K562 (cell line): ENCODE results near the gene NPIPB2. TPM values are rescaled to one million over a fixed set of nuclear protein-coding genes. Genes with fewer than 3 reads are reported as not detected.

Source experiments
- CBFA2T2 ChIP-seq: fragments of 450-650 bp; conservative IDR thresholded peaks from 2 replicates; pipeline ENCODE4 v1.6.1; 2017; ENCODE audit warnings: mild to moderate bottlenecking
- CBFA2T3 ChIP-seq: fragments of 450-650 bp; IDR thresholded peaks from 2 replicates; pipeline ENCODE4 v1.6.1; 2017
- FOXP1 ChIP-seq: sonication (generic); formaldehyde crosslinking; IDR thresholded peaks from 2 replicates; pipeline ENCODE4 v1.8.0; 2022; ENCODE audit warnings: mild to moderate bottlenecking, missing genetic modification reagents
- GABPB1 ChIP-seq: sonication (generic); formaldehyde crosslinking; IDR thresholded peaks from 2 replicates; pipeline ENCODE4 v1.8.0; 2022; ENCODE audit warnings: mild to moderate bottlenecking, missing genetic modification reagents
- HDGF ChIP-seq: fragments of 450-650 bp; IDR thresholded peaks from 2 replicates; pipeline ENCODE4 v1.6.1; 2016
- HMGXB4 ChIP-seq: sonication (generic); formaldehyde crosslinking; IDR thresholded peaks from 2 replicates; pipeline ENCODE4 v1.8.1; 2023; ENCODE audit warnings: mild to moderate bottlenecking, missing genetic modification reagents
- MAFK ChIP-seq: IDR thresholded peaks from 2 replicates; pipeline ENCODE4 v1.6.1; 2011; ENCODE audit warnings: low read length, improper control_type of control experiment
- MXI1 ChIP-seq: IDR thresholded peaks from 2 replicates; pipeline ENCODE4 v1.6.1; 2011; ENCODE audit warnings: low read depth, mild to moderate bottlenecking, improper control_type of control experiment, low read length
- NCOR1 ChIP-seq: fragments of 450-650 bp; IDR thresholded peaks from 2 replicates; pipeline ENCODE4 v1.6.1; 2016; ENCODE audit warnings: mild to moderate bottlenecking, moderate library complexity
- NFATC3 ChIP-seq: fragments of 450-650 bp; IDR thresholded peaks from 2 replicates; pipeline ENCODE4 v1.6.1; 2017; ENCODE audit warnings: mild to moderate bottlenecking
- NFIC ChIP-seq: fragments of 450-650 bp; IDR thresholded peaks from 2 replicates; pipeline ENCODE4 v1.6.1; 2017; ENCODE audit warnings: mild to moderate bottlenecking, inconsistent platforms
- NFYB ChIP-seq: IDR thresholded peaks from 2 replicates; pipeline ENCODE4 v1.6.1; 2011; ENCODE audit warnings: mild to moderate bottlenecking, moderate library complexity; ENCODE audit not compliant: insufficient read length; ENCODE audit errors: extremely low read depth
- POLR2G ChIP-seq: fragments of 200-400 bp; formaldehyde crosslinking; IDR thresholded peaks from 2 replicates; pipeline ENCODE4 v1.6.1; 2017; ENCODE audit warnings: low read depth, mild to moderate bottlenecking, antibody characterized with exemption, low read length, moderate library complexity
- POLR2H ChIP-seq: IDR thresholded peaks from 2 replicates; pipeline ENCODE4 v1.6.1; 2016; ENCODE audit warnings: missing genetic modification characterization, low read depth, mild to moderate bottlenecking, control low read depth, missing compliant biosample characterization, moderate library complexity
- PRMT5 ChIP-seq: sonication (generic); formaldehyde crosslinking; IDR thresholded peaks from 2 replicates; pipeline ENCODE4 v1.5.0; 2020; ENCODE audit warnings: missing genetic modification reagents
- SRSF1 ChIP-seq: fragments of 200-400 bp; formaldehyde crosslinking; IDR thresholded peaks from 2 replicates; pipeline ENCODE4 v1.6.1; 2017; ENCODE audit warnings: mild to moderate bottlenecking, low read depth, low read length, moderate library complexity
- TAF1 ChIP-seq: IDR thresholded peaks from 2 replicates; pipeline ENCODE4 v1.6.1; 2011; ENCODE audit warnings: mild to moderate bottlenecking, low read length, moderate library complexity; ENCODE audit not compliant: insufficient read depth, control insufficient read depth, severe bottlenecking; ENCODE audit errors: extremely low read depth
- TEAD1 ChIP-seq, 2 experiments: fragments of 450-650 bp in 1 of 2; sonication (generic) in 1 of 2; formaldehyde crosslinking; IDR thresholded peaks; 2 replicates each; pipeline versions ENCODE4 v1.4.0 to v1.8.0; 2020 to 2022; ENCODE audit warnings: mild to moderate bottlenecking in 2 of 2, missing genetic modification reagents in 1 of 2
- TEAD4 ChIP-seq, 2 experiments: sonication (generic) in 1 of 2; formaldehyde crosslinking in 1 of 2; IDR thresholded peaks; 2 replicates each; pipeline versions ENCODE4 v1.6.1 to v1.8.0; 2012 to 2022; ENCODE audit warnings: borderline replicate concordance in 1 of 2, inconsistent platforms in 1 of 2, low read length in 1 of 2, mild to moderate bottlenecking in 1 of 2, missing genetic modification reagents in 1 of 2
- ZC3H8 ChIP-seq: fragments of 450-650 bp; IDR thresholded peaks from 2 replicates; pipeline ENCODE4 v1.6.1; 2017
- ZNF146 ChIP-seq: IDR thresholded peaks from one replicate; pipeline ENCODE4 v1.6.1; 2018; ENCODE audit warnings: missing compliant biosample characterization; ENCODE audit not compliant: unreplicated experiment
- ZNF311 ChIP-seq: fragments of 250-450 bp; sonication (Bioruptor Pico); IDR thresholded peaks from 2 replicates; pipeline ENCODE4 v1.4.0; 2020; ENCODE audit warnings: mild to moderate bottlenecking, moderate library complexity
- ZNF347 ChIP-seq: fragments of 450-650 bp; formaldehyde crosslinking; IDR thresholded peaks from 2 replicates; pipeline ENCODE4 v1.4.0; 2020; ENCODE audit warnings: low read depth, mild to moderate bottlenecking, moderate library complexity
- ZNF507 ChIP-seq: conservative IDR thresholded peaks from 2 replicates; pipeline ENCODE4 v1.6.1; 2017; ENCODE audit warnings: missing genetic modification characterization, missing compliant biosample characterization
- ZNF644 ChIP-seq: fragments of 200-800 bp; sonication (Bioruptor generic); IDR thresholded peaks from 2 replicates; pipeline ENCODE4 v1.6.1; 2016; ENCODE audit warnings: low read depth, missing genetic modification characterization, missing compliant biosample characterization
- ZNF77 ChIP-seq: fragments of 250-450 bp; sonication (Bioruptor Pico); IDR thresholded peaks from 2 replicates; pipeline ENCODE4 v1.5.0; 2020
- ZZZ3 ChIP-seq: fragments of 450-650 bp; IDR thresholded peaks from 2 replicates; pipeline ENCODE4 v1.6.1; 2016; ENCODE audit warnings: antibody characterized with exemption, mild to moderate bottlenecking, moderate library complexity
- polyA plus RNA-seq, 8 experiments: library from polyadenylated mRNA; depleted of rRNA in 4 of 8; stranded (reverse) in 5 of 8; unstranded in 3 of 8; fragments of >200 nt; fragmentation: Nextera tagmentation in 2 of 8; fragmentation: Illumina TruSeq in 1 of 8; extraction: Ambion mirVana in 2 of 8; extraction: Trizol in 1 of 8; gene quantifications; 2 replicates each; pipeline versions ENCODE4 v1.2.1 to v1.2.3, GENCODE V29; 2011 to 2014; ENCODE audit warnings: inconsistent platforms in 1 of 8, missing spikeins in 1 of 8
- total RNA-seq, 7 experiments: library from RNA; depleted of rRNA in 6 of 7; stranded (reverse); fragments of >200 nt in 6 of 7; fragmentation: Illumina TruSeq in 2 of 7; extraction: Trizol in 2 of 7; gene quantifications; 2 replicates each; pipeline versions ENCODE4 v1.2.1 to v1.2.3, GENCODE V29; 2011 to 2021; ENCODE audit warnings: low replicate concordance in 1 of 7
- TF ChIP-seq, protein P1 (sequence below): fragments of 450-650 bp; IDR thresholded peaks from 2 replicates; pipeline ENCODE4 v1.6.1; 2016; ENCODE audit warnings: missing biosample characterization, missing genetic modification characterization
- TF ChIP-seq, protein P2 (sequence below): sonication (generic); formaldehyde crosslinking; IDR thresholded peaks from 2 replicates; pipeline ENCODE4 v1.8.1; 2022; ENCODE audit warnings: missing genetic modification reagents

The NPIPB2 gene
- total and polyA plus RNA-seq, 9 of the 15 experiments (the other 6 are each of a cell fraction or from before 2014, with no cell fraction given): 0.21 to 2.9 (median 1.6) TPM; not detected in 1

DNA sequence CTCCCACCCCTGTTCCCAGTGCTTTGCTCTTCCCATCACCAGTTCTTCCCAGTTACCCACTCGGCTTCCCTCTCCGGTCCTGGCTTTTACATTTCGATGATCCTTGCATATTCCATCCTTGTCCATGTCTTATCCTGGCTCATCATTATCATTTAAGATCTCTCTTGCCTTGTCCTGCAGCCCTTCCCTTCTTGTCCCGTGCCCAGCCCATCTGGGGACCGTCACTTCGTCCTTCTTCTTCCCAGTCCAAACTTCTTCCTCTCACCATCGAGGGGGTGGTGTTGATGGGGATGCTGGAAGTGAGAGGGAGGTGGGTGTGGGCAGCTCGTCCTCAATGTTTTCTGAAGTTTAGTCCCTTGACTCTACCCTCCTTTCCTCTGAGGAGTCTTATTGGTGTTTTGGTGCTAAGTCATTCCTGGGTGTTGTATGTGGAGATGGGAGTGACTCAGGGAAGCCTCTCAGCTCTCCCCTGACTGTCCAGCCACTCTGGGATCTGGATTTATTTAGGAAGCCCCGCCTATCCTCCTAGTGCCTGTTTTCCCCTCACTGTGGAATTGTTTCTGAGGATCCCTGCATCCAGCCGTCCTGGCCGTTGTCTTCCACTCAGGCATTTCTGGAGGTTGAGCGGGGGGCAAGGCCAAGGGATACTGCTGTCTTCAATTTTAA, 35.7 kb upstream of the NPIPB2 start (continued):
- TF ChIP-seq HMGXB4 (no peak), PRMT5 (no peak), HDGF (0 out of 2 replicates have a peak, but pooled peaks have one; percentile 24), NFIC (no peak), ZC3H8 (no peak), SRSF1 (no peak), POLR2H (tag) (no peak), ZNF644 (no peak), MXI1 (no peak), FOXP1 (CRISPR knock-in tag) (no peak), ZNF77 (CRISPR knock-in tag) (no peak), TEAD1 (CRISPR knock-in tag; IDR thresholded peaks at IDR 0.05) (no peak), NCOR1 (no peak), TAF1 (no peak), ZZZ3 (no peak), ZNF311 (CRISPR knock-in tag) (no peak), GABPB1 (no peak), POLR2G (no peak), NFYB (no peak), ZNF146 (CRISPR knock-in tag) (no peak), CBFA2T3 (no peak), CBFA2T2 (no peak), ZNF347 (CRISPR knock-in tag) (no peak), NFATC3 (no peak), MAFK (peak; percentile 21; the same call in 1 of the 2 replicates), TEAD4 (IDR thresholded peaks at IDR 0.05; ENCODE audit: low read length) (no peak), TEAD4 (CRISPR knock-in tag; IDR thresholded peaks at IDR 0.05; ENCODE audit: borderline replicate concordance) (no peak), ZNF507 (tag) (no peak)
- TF ChIP-seq, protein P1, sequence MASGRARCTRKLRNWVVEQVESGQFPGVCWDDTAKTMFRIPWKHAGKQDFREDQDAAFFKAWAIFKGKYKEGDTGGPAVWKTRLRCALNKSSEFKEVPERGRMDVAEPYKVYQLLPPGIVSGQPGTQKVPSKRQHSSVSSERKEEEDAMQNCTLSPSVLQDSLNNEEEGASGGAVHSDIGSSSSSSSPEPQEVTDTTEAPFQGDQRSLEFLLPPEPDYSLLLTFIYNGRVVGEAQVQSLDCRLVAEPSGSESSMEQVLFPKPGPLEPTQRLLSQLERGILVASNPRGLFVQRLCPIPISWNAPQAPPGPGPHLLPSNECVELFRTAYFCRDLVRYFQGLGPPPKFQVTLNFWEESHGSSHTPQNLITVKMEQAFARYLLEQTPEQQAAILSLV (tag): no peak
- TF ChIP-seq, protein P2, sequence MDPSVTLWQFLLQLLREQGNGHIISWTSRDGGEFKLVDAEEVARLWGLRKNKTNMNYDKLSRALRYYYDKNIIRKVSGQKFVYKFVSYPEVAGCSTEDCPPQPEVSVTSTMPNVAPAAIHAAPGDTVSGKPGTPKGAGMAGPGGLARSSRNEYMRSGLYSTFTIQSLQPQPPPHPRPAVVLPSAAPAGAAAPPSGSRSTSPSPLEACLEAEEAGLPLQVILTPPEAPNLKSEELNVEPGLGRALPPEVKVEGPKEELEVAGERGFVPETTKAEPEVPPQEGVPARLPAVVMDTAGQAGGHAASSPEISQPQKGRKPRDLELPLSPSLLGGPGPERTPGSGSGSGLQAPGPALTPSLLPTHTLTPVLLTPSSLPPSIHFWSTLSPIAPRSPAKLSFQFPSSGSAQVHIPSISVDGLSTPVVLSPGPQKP (CRISPR knock-in tag): no peak
